ENCODE data around the gene MGA. TPM values are rescaled to one million over a fixed set of nuclear protein-coding genes. Genes with fewer than 3 reads are reported as not detected.

Gene MGA
- total RNA-seq, 2 donors from 2014 or later = 28.8 to 45.5 TPM

- Histone ChIP-seq H3K27me3 (no peaks in the 10 kb centered on the region), H3K27ac (no peak overlapping the region), H3K4me1 (peaks cover 15% of the 10 kb centered on the region), H3K9me3 (no peaks in the 10 kb centered on the region), H3K36me3 (replicated peaks in 1 of 2; ENCODE audit: insufficient read depth in 1 of 2, low read depth in 2 of 2) (no peaks in the 10 kb centered on the region), H3K4me3 (no peak overlapping the region)
- intact Hi-C loops (cut with DNase I) = no loop called here
- no peak for ATAC-seq
- WGBS, 2 donors = 94 to 95% methylated on average over 3 of the region's 3 CpGs
- TF ChIP-seq POLR2A (IDR thresholded peaks at IDR 0.05) = no peak
- TF ChIP-seq, protein P1, sequence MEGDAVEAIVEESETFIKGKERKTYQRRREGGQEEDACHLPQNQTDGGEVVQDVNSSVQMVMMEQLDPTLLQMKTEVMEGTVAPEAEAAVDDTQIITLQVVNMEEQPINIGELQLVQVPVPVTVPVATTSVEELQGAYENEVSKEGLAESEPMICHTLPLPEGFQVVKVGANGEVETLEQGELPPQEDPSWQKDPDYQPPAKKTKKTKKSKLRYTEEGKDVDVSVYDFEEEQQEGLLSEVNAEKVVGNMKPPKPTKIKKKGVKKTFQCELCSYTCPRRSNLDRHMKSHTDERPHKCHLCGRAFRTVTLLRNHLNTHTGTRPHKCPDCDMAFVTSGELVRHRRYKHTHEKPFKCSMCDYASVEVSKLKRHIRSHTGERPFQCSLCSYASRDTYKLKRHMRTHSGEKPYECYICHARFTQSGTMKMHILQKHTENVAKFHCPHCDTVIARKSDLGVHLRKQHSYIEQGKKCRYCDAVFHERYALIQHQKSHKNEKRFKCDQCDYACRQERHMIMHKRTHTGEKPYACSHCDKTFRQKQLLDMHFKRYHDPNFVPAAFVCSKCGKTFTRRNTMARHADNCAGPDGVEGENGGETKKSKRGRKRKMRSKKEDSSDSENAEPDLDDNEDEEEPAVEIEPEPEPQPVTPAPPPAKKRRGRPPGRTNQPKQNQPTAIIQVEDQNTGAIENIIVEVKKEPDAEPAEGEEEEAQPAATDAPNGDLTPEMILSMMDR (IDR thresholded peaks at IDR 0.05) = no peak
- DNase-seq = no peak
These were observed 130.0 kb downstream of the MGA start for GRCh38 chr15:41790169-41790568.

DNA sequence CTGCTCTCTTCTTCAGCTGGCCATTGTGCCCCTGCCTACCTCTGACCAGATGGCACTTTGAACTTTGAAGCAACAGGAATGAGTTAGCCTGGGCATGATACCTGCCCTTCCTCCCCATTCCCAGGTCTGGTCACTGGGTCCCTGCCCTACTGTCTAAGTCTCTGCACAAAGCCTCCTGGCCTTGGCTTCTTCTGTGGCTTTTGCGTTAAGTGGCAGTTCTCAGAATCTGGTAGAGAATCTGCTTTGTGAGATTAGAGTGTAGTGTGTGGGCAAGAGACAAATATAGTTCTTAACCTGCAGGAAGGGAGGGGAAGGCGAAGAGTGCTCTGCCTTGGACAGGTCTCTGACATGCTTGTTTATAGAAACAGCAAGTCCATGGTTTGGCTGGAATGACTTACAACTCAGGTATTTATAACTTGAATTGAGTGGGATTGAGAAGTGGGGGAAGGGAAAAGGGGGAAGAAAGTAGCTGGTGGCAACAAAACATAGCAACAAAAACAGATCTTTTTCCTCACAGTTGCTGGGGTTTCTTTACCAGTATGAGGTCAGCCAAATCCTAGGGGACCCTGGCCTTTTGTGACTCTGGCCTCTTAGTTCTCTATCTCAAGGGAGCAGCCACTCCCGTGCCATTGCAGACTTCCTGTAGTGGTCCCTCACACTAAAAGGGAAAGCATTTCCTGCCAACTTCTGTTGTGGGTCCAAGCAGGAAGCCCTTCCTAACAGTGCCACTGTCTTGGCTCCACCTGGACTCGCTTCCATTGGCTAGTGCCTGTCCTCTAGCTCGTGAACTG, 130.7 kb downstream of the MGA start:
- intact Hi-C loops (cut with DNase I) = no loop called here
- Histone ChIP-seq H3K27me3 (no peaks in the 10 kb centered on the region), H3K4me1 (peaks cover 15% of the 10 kb centered on the region), H3K9me3 (no peaks in the 10 kb centered on the region), H3K27ac (peak overlapping the region in 1 of 4 donors; percentile 3), H3K36me3 (replicated peaks in 1 of 2; ENCODE audit: insufficient read depth in 1 of 2, low read depth in 2 of 2) (no peaks in the 10 kb centered on the region), H3K4me3 (no peak overlapping the region)
- ATAC-seq = peak; percentile 21
- TF ChIP-seq, protein P1 (IDR thresholded peaks at IDR 0.05) = no peak
- TF ChIP-seq POLR2A (IDR thresholded peaks at IDR 0.05) = no peak
- WGBS, 2 donors = 65 to 75% methylated on average over 5 of the region's 5 CpGs
- no peak for DNase-seq

- H3K4me1 ChIP-seq = peaks cover 15% of the 10 kb centered on the region
- ATAC-seq = no peak
- 95% methylated on average over 2 to 4 of the region's 4 CpGs for WGBS, 2 donors
These were observed 131.3 kb downstream of the MGA start for GRCh38 chr15:41791547-41791937.

DNA sequence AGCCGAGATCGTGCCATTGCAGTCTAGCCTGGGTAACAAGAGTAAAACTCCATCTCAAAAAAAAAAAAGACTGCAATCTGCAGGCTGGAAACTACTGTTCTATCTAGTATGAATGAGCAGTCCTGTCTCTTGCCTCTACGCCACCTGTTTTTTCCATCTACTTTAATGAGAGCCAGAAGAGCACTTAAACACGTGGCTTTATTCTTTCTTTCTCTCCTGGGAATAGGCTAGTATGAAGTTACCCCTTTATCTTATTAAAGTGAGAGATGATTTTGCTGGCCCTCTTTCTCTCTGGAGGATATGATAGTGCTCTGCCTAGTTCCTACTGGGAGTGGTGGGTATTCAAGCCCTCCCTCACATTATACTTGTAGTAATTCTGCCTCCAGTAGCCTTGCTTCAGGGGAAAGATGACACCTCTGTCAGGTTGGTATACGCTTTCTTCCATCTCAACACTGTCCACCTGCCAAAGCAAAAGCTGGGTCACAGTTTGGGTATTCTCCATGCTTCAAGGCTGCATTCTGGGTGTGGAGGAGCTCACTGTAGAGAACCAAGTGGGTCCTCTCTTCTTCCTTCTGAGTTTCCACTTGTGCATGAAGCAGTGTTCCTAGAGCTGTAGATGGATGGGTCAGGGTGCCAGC, 131.9 kb downstream of the MGA start:
- H3K36me3 ChIP-seq (replicated peaks in 1 of 2; ENCODE audit: insufficient read depth in 1 of 2, low read depth in 2 of 2) = no peaks in the 10 kb centered on the region
- H3K9me3 ChIP-seq = no peaks in the 10 kb centered on the region
- intact Hi-C loops (cut with DNase I) = no loop called here
- TF ChIP-seq, protein P1 (IDR thresholded peaks at IDR 0.05) = no peak
- TF ChIP-seq POLR2A (IDR thresholded peaks at IDR 0.05) = no peak
- ATAC-seq = no peak
- H3K27ac ChIP-seq = no peak overlapping the region
- no peaks in the 10 kb centered on the region for H3K27me3 ChIP-seq
- DNase-seq = no peak
- 89 to 91% methylated on average over 5 of the region's 5 CpGs for WGBS, 2 donors
- H3K4me1 ChIP-seq = peaks cover 15% of the 10 kb centered on the region
- H3K4me3 ChIP-seq = no peak overlapping the region

More at GRCh38 chr15:41791547-41791937, 131.3 kb downstream of the MGA start:
- no peaks in the 10 kb centered on the region for H3K36me3 ChIP-seq (replicated peaks in 1 of 2; ENCODE audit: insufficient read depth in 1 of 2, low read depth in 2 of 2)
- H3K4me3 ChIP-seq = no peak overlapping the region
- no peak for DNase-seq
- no peaks in the 10 kb centered on the region for H3K9me3 ChIP-seq
- TF ChIP-seq POLR2A (IDR thresholded peaks at IDR 0.05) = no peak
- TF ChIP-seq, protein P1 (IDR thresholded peaks at IDR 0.05) = no peak
- H3K27ac ChIP-seq = no peak overlapping the region
- no peaks in the 10 kb centered on the region for H3K27me3 ChIP-seq
- intact Hi-C loops (cut with DNase I) = no loop called here
